BLaER1 (cell line): ENCODE results near the gene FOXK2.

Experiments used
- H3K27ac ChIP-seq: shearing (Covaris generic); formaldehyde crosslinking; 2 replicates; pipeline ENCODE4 v1.8.1; 2022
- H3K27me3 ChIP-seq: shearing (Covaris generic); formaldehyde crosslinking; 2 replicates; pipeline ENCODE4 v1.8.1; 2022
- H3K36me3 ChIP-seq: shearing (Covaris generic); formaldehyde crosslinking; 2 replicates; pipeline ENCODE4 v1.8.1; 2022
- H3K4me1 ChIP-seq: shearing (Covaris generic); formaldehyde crosslinking; 2 replicates; pipeline ENCODE4 v1.8.1; 2022
- H3K4me2 ChIP-seq: shearing (Covaris generic); formaldehyde crosslinking; 2 replicates; pipeline ENCODE4 v1.8.1; 2022
- H3K4me3 ChIP-seq: shearing (Covaris generic); formaldehyde crosslinking; 2 replicates; pipeline ENCODE4 v1.8.1; 2022
- H3K9ac ChIP-seq: shearing (Covaris generic); formaldehyde crosslinking; 2 replicates; pipeline ENCODE4 v1.8.1; 2022
- H3K9me3 ChIP-seq: shearing (Covaris generic); formaldehyde crosslinking; 2 replicates; pipeline ENCODE4 v1.8.1; 2022
- H4K20me1 ChIP-seq: shearing (Covaris generic); formaldehyde crosslinking; 2 replicates; pipeline ENCODE4 v1.8.1; 2022
- Cebpa-rat ChIP-seq: shearing (Covaris generic); IDR thresholded peaks from 2 replicates; pipeline ENCODE4 v1.8.1; 2022

The FOXK2 gene

DNA sequence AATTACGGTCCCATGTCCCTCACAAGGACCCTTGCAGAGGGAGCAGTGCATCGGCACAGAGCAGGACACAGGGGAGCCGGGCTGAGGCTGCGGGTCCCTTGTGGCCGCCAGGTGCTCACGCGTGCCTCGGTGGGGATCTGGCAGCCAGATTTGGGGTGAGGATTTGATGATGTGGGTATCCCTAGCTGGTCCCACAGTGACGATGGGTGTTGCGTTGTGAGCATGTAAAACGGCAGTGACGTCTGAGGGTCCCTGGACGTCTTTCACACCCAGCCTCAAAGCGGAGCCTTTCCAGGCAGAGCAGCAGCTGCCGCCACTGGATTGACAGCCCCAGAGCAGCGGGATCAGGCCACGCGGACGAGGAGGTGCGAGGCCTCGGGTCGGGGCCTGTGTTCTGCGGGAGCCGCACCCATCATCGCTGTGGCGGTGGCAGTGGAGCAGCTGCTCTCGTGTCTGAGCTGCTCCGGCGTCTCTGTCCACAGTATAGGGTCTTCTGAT lies 74.1 kb downstream of the FOXK2 start:
- no peaks in the 10 kb centered on the region for H3K27me3 ChIP-seq
- H3K9me3 ChIP-seq = no peaks in the 10 kb centered on the region
- peak overlapping the region; percentile 82 for H3K9ac ChIP-seq
- peaks cover 89% of the 10 kb centered on the region for H3K4me1 ChIP-seq
- H3K27ac ChIP-seq = peak overlapping the region; percentile 98
- peaks cover 51% of the 10 kb centered on the region for H3K36me3 ChIP-seq
- H4K20me1 ChIP-seq = peaks cover 10% of the 10 kb centered on the region; the same call in 1 of the 2 replicates
- peak overlapping the region; percentile 69 for H3K4me3 ChIP-seq
- TF ChIP-seq Cebpa-rat = no peak
- peak overlapping the region; percentile 100 for H3K4me2 ChIP-seq

- H3K4me3 ChIP-seq = no peak overlapping the region
- H4K20me1 ChIP-seq = peaks cover 20% of the 10 kb centered on the region
- no peak overlapping the region for H3K9ac ChIP-seq
- H3K9me3 ChIP-seq = no peaks in the 10 kb centered on the region
- peaks cover 54% of the 10 kb centered on the region for H3K36me3 ChIP-seq
- H3K27ac ChIP-seq = peak overlapping the region; percentile 4; the same call in 1 of the 2 replicates
- peaks cover 89% of the 10 kb centered on the region for H3K4me1 ChIP-seq
- peak overlapping the region; percentile 100 for H3K4me2 ChIP-seq
- no peak for TF ChIP-seq Cebpa-rat
- H3K27me3 ChIP-seq = no peaks in the 10 kb centered on the region
Observed at GRCh38 chr17:82594571-82594970, 75.0 kb downstream of the FOXK2 start.

DNA sequence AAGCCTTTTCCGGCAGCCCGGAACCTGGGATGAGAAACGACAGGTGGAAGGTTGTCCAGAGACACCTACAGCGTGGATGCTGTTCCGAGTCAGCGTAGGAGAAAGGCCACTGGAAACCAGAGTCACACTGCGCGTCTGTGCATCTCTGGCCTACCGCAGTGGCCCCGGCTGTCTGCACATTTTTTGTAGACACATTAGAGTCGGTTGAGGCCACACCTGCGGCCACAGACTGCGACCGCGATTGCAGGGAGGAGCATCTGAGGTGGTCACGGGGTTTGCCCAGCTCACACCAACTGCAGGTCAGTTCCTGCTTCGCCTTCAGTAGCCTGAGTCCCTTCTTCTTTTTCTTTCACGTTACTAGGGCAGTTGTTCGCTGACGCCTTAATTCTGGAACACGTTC lies 76.4 kb downstream of the FOXK2 start:
- peaks cover 68% of the 10 kb centered on the region for H3K36me3 ChIP-seq
- peak overlapping the region; percentile 63 for H3K27ac ChIP-seq
- H3K4me1 ChIP-seq = peaks cover 89% of the 10 kb centered on the region
- no peak for TF ChIP-seq Cebpa-rat
- no peaks in the 10 kb centered on the region for H3K27me3 ChIP-seq
- peaks cover 33% of the 10 kb centered on the region for H4K20me1 ChIP-seq
- peak overlapping the region; percentile 36 for H3K4me2 ChIP-seq
- H3K4me3 ChIP-seq = no peak overlapping the region
- no peaks in the 10 kb centered on the region for H3K9me3 ChIP-seq
- no peak overlapping the region for H3K9ac ChIP-seq

DNA sequence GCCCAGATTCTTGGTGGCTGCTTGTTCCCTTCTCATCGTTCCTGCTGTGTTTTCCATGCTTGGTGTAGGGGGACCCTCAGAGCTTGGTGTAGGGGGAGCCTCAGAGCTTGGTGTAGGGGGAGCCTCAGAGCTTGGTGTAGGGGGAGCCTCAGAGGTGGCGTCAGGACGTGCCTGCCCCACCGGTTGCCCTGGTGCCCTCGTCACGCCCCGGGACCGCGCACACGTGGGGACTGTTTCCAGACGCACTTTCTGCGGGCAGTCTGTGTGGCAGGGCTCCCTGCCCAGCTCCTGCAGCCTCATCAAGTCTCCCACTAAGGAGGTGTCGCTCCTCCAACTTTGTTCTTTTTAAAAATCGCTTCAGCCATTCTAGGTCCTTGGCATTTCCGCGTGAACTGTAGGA lies 76.8 kb downstream of the FOXK2 start:
- Histone ChIP-seq H3K4me1 (peaks cover 87% of the 10 kb centered on the region), H3K27me3 (no peaks in the 10 kb centered on the region), H4K20me1 (peaks cover 37% of the 10 kb centered on the region), H3K9me3 (no peaks in the 10 kb centered on the region), H3K4me2 (peak overlapping the region; percentile 36), H3K36me3 (peaks cover 72% of the 10 kb centered on the region), H3K4me3 (no peak overlapping the region), H3K9ac (no peak overlapping the region), H3K27ac (peak overlapping the region; percentile 63)
- no peak for TF ChIP-seq Cebpa-rat

GRCh38 chr17:82596837-82597672 lies 77.5 kb downstream of the FOXK2 start:
- no peaks in the 10 kb centered on the region for H3K27me3 ChIP-seq
- H3K4me2 ChIP-seq = no peak overlapping the region
- no peak overlapping the region for H3K4me3 ChIP-seq
- H3K9ac ChIP-seq = no peak overlapping the region
- peaks cover 44% of the 10 kb centered on the region for H4K20me1 ChIP-seq
- TF ChIP-seq Cebpa-rat = no peak
- H3K4me1 ChIP-seq = peaks cover 84% of the 10 kb centered on the region
- no peaks in the 10 kb centered on the region for H3K9me3 ChIP-seq
- peak overlapping the region; percentile 63; the same call in 1 of the 2 replicates for H3K27ac ChIP-seq
- H3K36me3 ChIP-seq = peaks cover 79% of the 10 kb centered on the region

GRCh38 chr17:82598256-82599119 lies 79.0 kb downstream of the FOXK2 start:
- no peak overlapping the region for H3K4me3 ChIP-seq
- H3K36me3 ChIP-seq = peaks cover 94% of the 10 kb centered on the region
- H3K9ac ChIP-seq = no peak overlapping the region
- H3K4me1 ChIP-seq = peaks cover 86% of the 10 kb centered on the region
- peaks cover 59% of the 10 kb centered on the region for H4K20me1 ChIP-seq
- no peak overlapping the region for H3K4me2 ChIP-seq
- H3K27ac ChIP-seq = peak overlapping the region; percentile 21
- H3K9me3 ChIP-seq = no peaks in the 10 kb centered on the region
- TF ChIP-seq Cebpa-rat = no peak
- no peaks in the 10 kb centered on the region for H3K27me3 ChIP-seq

GRCh38 chr17:82599674-82600661 lies 80.4 kb downstream of the FOXK2 start:
- no peak for TF ChIP-seq Cebpa-rat
- Histone ChIP-seq H3K4me1 (peaks cover 86% of the 10 kb centered on the region), H3K4me3 (no peak overlapping the region), H4K20me1 (peaks cover 74% of the 10 kb centered on the region), H3K9ac (0 out of 2 replicates have a peak overlapping the region, but pooled peaks have one; percentile 48), H3K4me2 (peak overlapping the region; percentile 72), H3K9me3 (no peaks in the 10 kb centered on the region), H3K36me3 (peaks cover 99% of the 10 kb centered on the region), H3K27me3 (no peaks in the 10 kb centered on the region), H3K27ac (peak overlapping the region; percentile 49; the same call in 1 of the 2 replicates)

DNA sequence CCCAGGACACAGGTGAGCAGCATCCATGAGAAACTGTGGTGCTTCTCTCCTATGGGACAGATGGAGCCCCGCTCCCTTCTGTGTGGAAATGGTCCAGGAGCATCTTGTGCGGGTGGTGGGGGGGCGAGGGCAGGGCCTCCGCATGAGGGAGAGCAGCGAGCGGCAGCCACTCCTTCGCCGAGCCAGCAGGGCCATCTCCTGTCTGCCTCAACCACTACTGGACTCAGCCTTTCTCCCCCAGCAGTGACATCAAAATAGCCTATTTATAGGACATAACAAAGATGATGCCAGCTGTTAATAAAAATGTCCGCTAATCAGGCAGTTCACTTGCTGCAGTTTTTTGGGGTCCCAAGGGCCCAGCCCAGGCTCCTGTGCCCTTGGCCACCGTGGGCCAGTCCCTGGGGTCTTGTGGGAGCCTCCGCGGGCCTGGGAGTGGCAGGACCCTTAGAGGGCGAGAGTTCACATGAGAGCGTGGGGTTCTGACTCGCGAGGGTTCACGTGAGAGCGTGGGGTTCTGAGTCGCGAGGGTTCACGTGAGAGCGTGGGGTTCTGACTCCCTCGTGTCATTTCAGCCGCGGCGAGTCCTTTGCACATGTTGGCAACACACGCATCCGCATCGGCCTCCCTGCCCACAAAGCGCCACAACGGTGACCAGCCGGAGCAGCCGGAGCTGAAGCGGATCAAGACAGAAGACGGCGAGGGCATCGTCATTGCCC lies 81.4 kb downstream of the FOXK2 start:
- peaks cover 85% of the 10 kb centered on the region for H3K4me1 ChIP-seq
- no peaks in the 10 kb centered on the region for H3K27me3 ChIP-seq
- no peak overlapping the region for H3K27ac ChIP-seq
- H3K9ac ChIP-seq = no peak overlapping the region
- no peaks in the 10 kb centered on the region for H3K9me3 ChIP-seq
- H3K36me3 ChIP-seq = peaks cover 95% of the 10 kb centered on the region
- H3K4me2 ChIP-seq = peak overlapping the region; percentile 72; the same call in 1 of the 2 replicates
- no peak for TF ChIP-seq Cebpa-rat
- peaks cover 83% of the 10 kb centered on the region for H4K20me1 ChIP-seq
- no peak overlapping the region for H3K4me3 ChIP-seq
